ENCODE data around the gene IQSEC1.

The IQSEC1 gene

GRCh38 chr3:13068269-13069010 lies 4.8 kb downstream of the IQSEC1 start:
- TF ChIP-seq, protein P1, sequence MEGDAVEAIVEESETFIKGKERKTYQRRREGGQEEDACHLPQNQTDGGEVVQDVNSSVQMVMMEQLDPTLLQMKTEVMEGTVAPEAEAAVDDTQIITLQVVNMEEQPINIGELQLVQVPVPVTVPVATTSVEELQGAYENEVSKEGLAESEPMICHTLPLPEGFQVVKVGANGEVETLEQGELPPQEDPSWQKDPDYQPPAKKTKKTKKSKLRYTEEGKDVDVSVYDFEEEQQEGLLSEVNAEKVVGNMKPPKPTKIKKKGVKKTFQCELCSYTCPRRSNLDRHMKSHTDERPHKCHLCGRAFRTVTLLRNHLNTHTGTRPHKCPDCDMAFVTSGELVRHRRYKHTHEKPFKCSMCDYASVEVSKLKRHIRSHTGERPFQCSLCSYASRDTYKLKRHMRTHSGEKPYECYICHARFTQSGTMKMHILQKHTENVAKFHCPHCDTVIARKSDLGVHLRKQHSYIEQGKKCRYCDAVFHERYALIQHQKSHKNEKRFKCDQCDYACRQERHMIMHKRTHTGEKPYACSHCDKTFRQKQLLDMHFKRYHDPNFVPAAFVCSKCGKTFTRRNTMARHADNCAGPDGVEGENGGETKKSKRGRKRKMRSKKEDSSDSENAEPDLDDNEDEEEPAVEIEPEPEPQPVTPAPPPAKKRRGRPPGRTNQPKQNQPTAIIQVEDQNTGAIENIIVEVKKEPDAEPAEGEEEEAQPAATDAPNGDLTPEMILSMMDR (IDR thresholded peaks at IDR 0.05) = no peak

GRCh38 chr3:13067778-13068177 lies 5.5 kb downstream of the IQSEC1 start:
- TF ChIP-seq, protein P1 (IDR thresholded peaks at IDR 0.05) = no peak

DNA sequence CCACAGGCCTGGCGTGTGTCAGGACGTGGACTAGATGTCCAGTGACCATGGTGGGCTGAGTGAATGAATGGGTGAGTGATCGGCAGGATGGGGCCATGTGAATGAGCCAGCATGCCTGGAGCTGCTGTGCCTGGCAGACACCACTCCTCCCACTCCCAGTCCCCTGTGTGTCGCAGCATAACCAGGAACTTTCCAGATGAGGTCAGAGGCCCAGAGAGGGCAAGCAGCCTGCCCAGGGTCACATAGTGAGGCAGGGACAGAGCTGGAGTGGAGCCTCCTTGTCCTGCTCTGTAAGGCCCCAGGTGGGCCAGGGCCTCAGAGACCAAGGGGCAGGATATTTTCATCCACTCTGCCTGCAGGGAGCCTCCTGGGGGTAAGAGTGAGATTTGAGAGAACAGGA lies 6.4 kb downstream of the IQSEC1 start:
- TF ChIP-seq, protein P1 (IDR thresholded peaks at IDR 0.05) = no peak

- TF ChIP-seq, protein P1 (IDR thresholded peaks at IDR 0.05) = no peak
Measured at GRCh38 chr3:13066236-13066635, 7.0 kb downstream of the IQSEC1 start.

DNA sequence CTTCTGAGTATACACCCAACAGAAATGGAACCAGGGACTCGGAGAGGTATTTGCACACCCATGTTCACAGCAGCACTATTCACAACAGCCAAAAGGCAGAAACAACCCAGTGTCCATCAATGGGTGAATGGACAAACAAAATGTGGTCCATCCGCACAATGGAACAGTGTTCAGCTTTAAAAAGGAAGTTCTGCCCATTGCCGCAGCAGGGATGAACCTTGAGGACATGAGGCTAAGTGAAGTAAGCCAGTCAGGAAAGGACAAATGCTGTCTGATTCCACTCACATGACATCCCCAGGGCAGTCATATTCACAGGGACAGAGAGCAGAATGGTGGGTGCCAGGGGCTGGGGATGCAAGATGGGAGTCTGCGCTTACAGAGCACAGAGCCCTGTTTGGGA lies 7.5 kb downstream of the IQSEC1 start:
- TF ChIP-seq, protein P1 (IDR thresholded peaks at IDR 0.05) = no peak

- TF ChIP-seq, protein P1 (IDR thresholded peaks at IDR 0.05) = no peak
Measured at GRCh38 chr3:13064964-13065363, 8.3 kb downstream of the IQSEC1 start.

GRCh38 chr3:13064159-13064868 lies 8.9 kb downstream of the IQSEC1 start:
- TF ChIP-seq, protein P1 (IDR thresholded peaks at IDR 0.05) = no peak
